Omental fat pad (tissue), 4 donors: ENCODE measurements around the gene FLVCR2. TPM values are rescaled to one million over a fixed set of nuclear protein-coding genes. Genes with fewer than 3 reads are reported as not detected.

Experiments
- ATAC-seq: fragments of 150-250 bp; one replicate; pipeline ENCODE4 v1.9.1; 2016; ENCODE audit warnings: mild to moderate bottlenecking, moderate library complexity; ENCODE audit not compliant: low FRiP score
- DNase-seq: peaks from one replicate; pipeline ENCODE4 v3.0.0-alpha.2; 2019; ENCODE audit warnings: low spot score
- CTCF ChIP-seq, 3 donors: fragments of 450-650 bp; IDR thresholded peaks; one replicate each; pipeline ENCODE4 v1.5.1; 2016 to 2017; ENCODE audit warnings: antibody characterized with exemption in 3 of 3, mild to moderate bottlenecking in 3 of 3, moderate library complexity in 2 of 3
- total RNA-seq, 4 donors: library from RNA; depleted of rRNA; stranded (reverse); fragments of >200 nt; gene quantifications; one replicate each; pipeline ENCODE4 v1.1.0, GENCODE V29; 2016

Gene FLVCR2
- total RNA-seq, 4 donors from 2014 or later, result 5.8 to 25.6 (median 11.8) TPM

- ATAC-seq, result no peak
- TF ChIP-seq CTCF (IDR thresholded peaks at IDR 0.05), result no peak
- no peak for DNase-seq
These were observed 13.4 kb upstream of the FLVCR2 start for GRCh38 chr14:75565056-75565455.

- DNase-seq, result no peak
- no peak for ATAC-seq
These were observed 12.1 kb upstream of the FLVCR2 start for GRCh38 chr14:75566321-75566720.

GRCh38 chr14:75566752-75567151 is 11.7 kb upstream of the FLVCR2 start:
- TF ChIP-seq CTCF (IDR thresholded peaks at IDR 0.05), result no peak
- DNase-seq, result no peak
- no peak for ATAC-seq

More at GRCh38 chr14:75566321-75566720, 12.1 kb upstream of the FLVCR2 start:
- TF ChIP-seq CTCF (IDR thresholded peaks at IDR 0.05), result no peak

GRCh38 chr14:75568140-75568539 is 10.3 kb upstream of the FLVCR2 start:
- no peak for TF ChIP-seq CTCF (IDR thresholded peaks at IDR 0.05)
- ATAC-seq (no peak), DNase-seq (no peak)

- no peak for DNase-seq
- no peak for TF ChIP-seq CTCF (IDR thresholded peaks at IDR 0.05)
- no peak for ATAC-seq
These were observed 9.6 kb upstream of the FLVCR2 start for GRCh38 chr14:75568791-75569190.

- DNase-seq (no peak), ATAC-seq (no peak)
- no peak for TF ChIP-seq CTCF (IDR thresholded peaks at IDR 0.05)
These were observed 7.6 kb upstream of the FLVCR2 start for GRCh38 chr14:75570797-75571196.

GRCh38 chr14:75572104-75572503 is 6.3 kb upstream of the FLVCR2 start:
- no peak for DNase-seq

More at GRCh38 chr14:75572104-75572503, 6.3 kb upstream of the FLVCR2 start:
- no peak for TF ChIP-seq CTCF (IDR thresholded peaks at IDR 0.05)
- no peak for ATAC-seq
